NCI-H1048 (cell line): ENCODE results near the gene OCEL1.

Source experiments
- DNase-seq: peaks from one replicate; lab custom pipeline; 2025; lab: John Stamatoyannopoulos, UW

OCEL1 gene

DNA sequence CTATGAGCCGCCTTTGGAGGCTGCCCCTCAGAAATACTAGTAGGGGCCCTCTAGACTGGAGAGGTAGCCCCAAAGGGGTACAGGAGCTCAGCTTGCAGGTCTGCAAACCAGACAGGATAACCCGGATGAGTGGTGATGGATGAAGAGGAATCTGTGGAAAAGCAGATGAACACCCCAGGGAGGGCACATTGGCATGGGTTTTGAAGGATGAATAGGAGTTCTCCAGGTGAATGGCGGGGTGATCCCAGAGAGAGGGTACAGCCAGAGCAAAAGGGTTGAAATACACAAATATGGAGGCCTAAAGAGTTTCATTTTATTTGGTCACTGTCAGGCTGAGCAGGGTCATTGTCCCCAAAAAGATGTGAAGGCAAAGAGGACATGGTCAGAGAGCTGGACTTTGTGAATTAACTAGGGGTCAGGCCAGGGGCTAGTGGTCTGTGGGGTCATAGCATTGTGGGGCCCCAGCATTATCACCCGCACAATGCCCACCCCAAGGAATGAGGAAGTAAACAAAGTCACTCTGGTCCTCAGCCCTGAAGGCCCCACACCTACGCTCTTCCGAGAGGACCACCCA, 14.9 kb downstream of the OCEL1 start:
- no peak for DNase-seq

- no peak for DNase-seq
Measured at GRCh38 chr19:17242431-17243208, 16.6 kb downstream of the OCEL1 start.

- DNase-seq, result no peak
Measured at GRCh38 chr19:17243211-17243829, 17.3 kb downstream of the OCEL1 start.

GRCh38 chr19:17243830-17244617, 18.0 kb downstream of the OCEL1 start:
- no peak for DNase-seq

DNA sequence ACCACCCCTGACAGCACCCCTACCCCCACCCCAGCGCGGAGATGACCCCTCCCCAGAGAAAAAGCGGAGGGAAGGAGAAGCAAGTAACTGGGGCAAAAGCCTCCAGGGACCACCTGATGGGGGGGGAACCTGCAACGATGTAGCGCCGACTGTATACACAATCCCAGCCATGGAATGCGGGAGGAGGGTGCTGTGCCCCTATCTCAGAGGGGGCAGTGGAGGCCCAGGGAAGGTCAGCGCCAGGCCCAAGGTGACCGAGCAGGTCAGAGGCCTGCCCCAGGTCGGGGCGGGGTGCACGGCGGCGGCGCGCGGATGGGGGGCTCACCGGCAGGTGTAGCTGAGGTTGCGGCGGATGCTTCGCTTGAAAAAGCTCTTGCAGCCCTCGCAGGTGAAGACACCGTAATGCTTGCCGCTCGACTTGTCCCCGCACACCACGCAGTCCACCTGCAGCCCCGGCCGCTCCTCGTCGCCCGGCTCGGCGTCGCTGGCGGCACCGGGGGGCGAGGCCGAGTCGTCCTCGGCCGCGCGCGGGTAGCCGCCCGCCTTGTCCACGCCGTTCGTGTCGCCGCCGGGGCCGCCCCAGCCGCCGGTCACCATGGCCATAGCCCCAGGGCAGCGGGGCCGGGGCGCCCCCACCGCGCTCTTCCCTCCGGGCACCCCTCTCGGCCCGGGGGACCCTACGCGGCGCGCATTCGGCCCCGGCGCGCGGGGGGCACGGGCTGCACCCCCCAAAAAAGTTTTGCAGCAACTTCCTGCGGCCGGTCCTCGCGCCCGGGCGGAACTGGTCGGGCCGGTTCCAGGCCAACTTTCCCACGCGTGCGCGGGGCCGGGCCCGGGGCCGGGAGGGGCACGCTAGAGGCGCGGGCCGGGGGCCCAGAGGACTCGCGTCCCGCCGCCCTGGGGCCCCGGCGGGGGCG, 18.9 kb downstream of the OCEL1 start:
- no peak for DNase-seq

- DNase-seq, result no peak
Measured at GRCh38 chr19:17245535-17245984, 19.5 kb downstream of the OCEL1 start, which contains the start of gene NR2F6. Gene NR2F6 (minus strand): TSS chr19:17245919. CDS start chr19:17245220, 699 bp downstream.

- no peak for DNase-seq
Measured at GRCh38 chr19:17246681-17247425, 20.8 kb downstream of the OCEL1 start.

- DNase-seq, result no peak
Measured at GRCh38 chr19:17248011-17248776, 22.2 kb downstream of the OCEL1 start.

- no peak for DNase-seq
Measured at GRCh38 chr19:17249887-17250548, 24.0 kb downstream of the OCEL1 start.

GRCh38 chr19:17254636-17255035, 28.6 kb downstream of the OCEL1 start:
- DNase-seq, result no peak

DNA sequence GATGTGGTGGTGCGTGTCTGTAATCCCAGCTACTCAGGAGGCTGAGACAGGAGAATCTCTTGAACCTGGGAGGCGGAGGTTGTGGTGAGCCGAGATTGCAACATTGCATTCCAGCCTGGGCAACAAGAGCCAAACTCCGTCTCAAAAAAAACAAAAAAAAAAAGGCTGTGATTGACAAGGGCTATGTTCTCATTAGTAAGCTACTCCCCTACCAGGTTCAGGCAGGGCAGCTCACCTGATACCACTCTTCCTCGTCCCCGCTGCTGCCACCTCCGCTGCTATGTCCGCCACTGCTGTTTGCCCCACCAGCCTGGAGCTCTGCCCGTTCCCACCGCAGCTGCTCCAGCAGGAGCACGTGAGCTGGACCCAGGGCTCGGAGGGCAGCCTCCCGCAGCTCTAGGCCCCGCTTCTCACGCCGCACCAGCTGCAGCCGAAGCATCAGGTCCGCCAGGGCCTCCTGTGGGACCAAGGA, 29.2 kb downstream of the OCEL1 start:
- DNase-seq, result no peak

DNA sequence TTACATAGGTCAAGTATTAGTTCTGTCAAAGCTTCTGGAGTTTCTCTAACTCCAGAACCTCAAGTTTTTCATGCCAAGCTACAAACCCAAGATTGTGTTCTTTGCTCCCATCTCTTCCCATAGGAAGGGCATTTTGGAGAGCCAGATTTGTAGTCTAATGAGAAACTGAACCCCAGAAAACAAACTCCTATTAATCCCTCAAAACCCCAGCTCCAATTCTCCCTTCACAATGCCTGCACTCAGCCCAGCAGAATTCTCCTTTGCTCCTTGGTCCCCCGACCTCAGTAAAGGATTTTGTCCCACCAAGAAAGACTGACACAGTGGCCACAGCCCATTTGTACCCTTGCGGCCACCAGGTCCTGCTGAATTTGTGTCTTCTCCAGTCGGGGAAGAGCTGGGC, 30.1 kb downstream of the OCEL1 start:
- no peak for DNase-seq

- no peak for DNase-seq
Measured at GRCh38 chr19:17259118-17259780, 33.2 kb downstream of the OCEL1 start.

GRCh38 chr19:17259934-17260333, 33.9 kb downstream of the OCEL1 start:
- no peak for DNase-seq

- DNase-seq, result peak; percentile 83
Measured at GRCh38 chr19:17260842-17261325, 34.9 kb downstream of the OCEL1 start.

DNA sequence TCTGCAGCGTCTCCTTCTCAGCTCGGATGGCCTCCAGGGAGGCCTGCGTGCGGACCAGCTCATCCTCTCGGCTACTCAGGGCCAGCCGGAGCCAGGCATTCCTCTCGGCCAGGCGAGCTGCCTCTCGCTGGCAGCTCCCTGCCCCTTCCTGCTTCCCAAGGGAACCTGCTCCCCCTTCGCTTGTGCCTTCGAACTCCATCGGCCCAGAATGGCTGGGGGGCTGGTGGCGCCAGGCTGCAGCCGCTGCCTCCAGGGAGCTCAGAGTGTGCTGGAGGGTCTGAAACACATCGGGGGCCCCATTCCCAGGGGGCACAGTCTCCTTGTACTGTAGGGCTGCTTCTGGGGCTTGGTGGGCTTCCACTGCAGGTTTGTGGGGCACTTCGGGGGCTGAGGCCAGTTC, 36.5 kb downstream of the OCEL1 start:
- no peak for DNase-seq

DNA sequence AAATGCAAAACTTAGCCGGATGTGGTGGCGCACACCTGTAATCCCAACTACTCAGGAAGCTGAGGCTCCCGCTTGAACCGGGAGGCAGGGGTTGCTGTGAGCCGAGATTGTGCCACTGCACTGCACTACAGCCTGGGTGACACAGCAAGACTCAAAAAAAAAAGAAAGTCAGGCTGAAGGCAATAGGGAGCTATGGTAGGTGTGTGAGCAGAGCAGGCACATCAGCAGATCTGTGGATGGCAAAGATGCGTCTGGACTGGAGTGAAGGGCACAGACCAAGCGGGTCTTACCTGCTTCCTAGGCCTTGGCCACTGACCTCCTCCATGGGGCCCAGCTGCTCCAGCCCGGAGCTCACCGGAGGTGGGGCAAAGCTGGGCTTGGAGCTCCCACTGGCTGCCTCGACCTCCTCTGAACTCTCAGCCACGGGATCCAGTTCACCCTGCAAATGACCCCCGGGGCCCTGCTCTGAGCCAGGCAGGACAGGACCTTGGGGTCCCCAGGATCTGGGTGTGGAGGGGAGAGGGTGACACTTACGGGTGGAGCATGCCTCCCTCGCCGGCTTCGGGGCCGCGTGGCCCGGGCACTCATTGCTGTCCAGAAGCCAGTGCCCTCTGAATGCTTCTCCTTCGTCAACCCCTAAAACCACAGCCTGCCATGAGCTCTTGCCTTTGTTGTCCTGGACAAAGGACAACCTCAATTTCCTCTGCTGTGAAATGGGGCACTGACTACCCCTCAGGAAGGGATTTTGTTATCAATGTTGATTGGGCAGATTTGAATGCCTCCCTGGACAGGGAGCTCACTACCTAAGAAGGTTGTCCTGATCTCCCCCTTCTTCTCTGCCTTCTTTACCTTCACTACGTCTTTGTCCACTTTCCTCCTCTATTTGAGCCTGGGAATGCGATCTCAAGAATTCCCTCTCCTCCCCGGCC, 38.0 kb downstream of the OCEL1 start:
- DNase-seq, result no peak
